Right lobe of liver (tissue), 4 donors: ENCODE results near the gene SARNP.
A peak's percentile ranks its signal among the peaks of the same experiment; 100 is the strongest.

ENCODE experiments used
- CTCF ChIP-seq, 4 donors: fragments of 200-600 bp in 3 of 4; fragments of 450-650 bp in 1 of 4; IDR thresholded peaks; one replicate each; pipeline versions ENCODE4 v1.5.1 to v1.8.0; 2016 to 2022; ENCODE audit warnings: antibody characterized with exemption in 4 of 4, mild to moderate bottlenecking in 2 of 4
- POLR2A ChIP-seq: fragments of 450-650 bp; IDR thresholded peaks from one replicate; pipeline ENCODE4 v1.6.1; 2017; ENCODE audit warnings: antibody characterized with exemption, mild to moderate bottlenecking
- donor health status: DM: no; HTN: no; CAD: no.
- donor health status: DM: no; HTN: no; CAD: no.
- donor health status: DM: no; HTN: yes; CAD: no.

GRCh38 chr12:55830601-55831446 is 13.3 kb upstream of the SARNP start:
- TF ChIP-seq POLR2A (peak; percentile 38), CTCF (IDR thresholded peaks at IDR 0.05) (no peak)
